Panc1 (cell line): ENCODE results near the gene KRTAP2-2.

Experiments
- TF ChIP-seq, protein P1 (sequence below): fragments of 450-650 bp; IDR thresholded peaks from 2 replicates; pipeline ENCODE4 v1.5.1; 2017; ENCODE audit warnings: mild to moderate bottlenecking
- TF ChIP-seq, protein P2 (sequence below), 2 experiments: IDR thresholded peaks; 2 replicates each; pipeline ENCODE4 v1.6.1; 2011 to 2012; ENCODE audit warnings: low read depth in 2 of 2, control low read depth in 1 of 2, low read length in 1 of 2, mild to moderate bottlenecking in 1 of 2, moderate library complexity in 1 of 2; ENCODE audit not compliant: insufficient read depth in 1 of 2

GRCh38 chr17:41057547-41057946, 2.5 kb upstream of the KRTAP2-2 start:
- TF ChIP-seq, protein P1, sequence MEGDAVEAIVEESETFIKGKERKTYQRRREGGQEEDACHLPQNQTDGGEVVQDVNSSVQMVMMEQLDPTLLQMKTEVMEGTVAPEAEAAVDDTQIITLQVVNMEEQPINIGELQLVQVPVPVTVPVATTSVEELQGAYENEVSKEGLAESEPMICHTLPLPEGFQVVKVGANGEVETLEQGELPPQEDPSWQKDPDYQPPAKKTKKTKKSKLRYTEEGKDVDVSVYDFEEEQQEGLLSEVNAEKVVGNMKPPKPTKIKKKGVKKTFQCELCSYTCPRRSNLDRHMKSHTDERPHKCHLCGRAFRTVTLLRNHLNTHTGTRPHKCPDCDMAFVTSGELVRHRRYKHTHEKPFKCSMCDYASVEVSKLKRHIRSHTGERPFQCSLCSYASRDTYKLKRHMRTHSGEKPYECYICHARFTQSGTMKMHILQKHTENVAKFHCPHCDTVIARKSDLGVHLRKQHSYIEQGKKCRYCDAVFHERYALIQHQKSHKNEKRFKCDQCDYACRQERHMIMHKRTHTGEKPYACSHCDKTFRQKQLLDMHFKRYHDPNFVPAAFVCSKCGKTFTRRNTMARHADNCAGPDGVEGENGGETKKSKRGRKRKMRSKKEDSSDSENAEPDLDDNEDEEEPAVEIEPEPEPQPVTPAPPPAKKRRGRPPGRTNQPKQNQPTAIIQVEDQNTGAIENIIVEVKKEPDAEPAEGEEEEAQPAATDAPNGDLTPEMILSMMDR = no peak
- TF ChIP-seq, protein P2, sequence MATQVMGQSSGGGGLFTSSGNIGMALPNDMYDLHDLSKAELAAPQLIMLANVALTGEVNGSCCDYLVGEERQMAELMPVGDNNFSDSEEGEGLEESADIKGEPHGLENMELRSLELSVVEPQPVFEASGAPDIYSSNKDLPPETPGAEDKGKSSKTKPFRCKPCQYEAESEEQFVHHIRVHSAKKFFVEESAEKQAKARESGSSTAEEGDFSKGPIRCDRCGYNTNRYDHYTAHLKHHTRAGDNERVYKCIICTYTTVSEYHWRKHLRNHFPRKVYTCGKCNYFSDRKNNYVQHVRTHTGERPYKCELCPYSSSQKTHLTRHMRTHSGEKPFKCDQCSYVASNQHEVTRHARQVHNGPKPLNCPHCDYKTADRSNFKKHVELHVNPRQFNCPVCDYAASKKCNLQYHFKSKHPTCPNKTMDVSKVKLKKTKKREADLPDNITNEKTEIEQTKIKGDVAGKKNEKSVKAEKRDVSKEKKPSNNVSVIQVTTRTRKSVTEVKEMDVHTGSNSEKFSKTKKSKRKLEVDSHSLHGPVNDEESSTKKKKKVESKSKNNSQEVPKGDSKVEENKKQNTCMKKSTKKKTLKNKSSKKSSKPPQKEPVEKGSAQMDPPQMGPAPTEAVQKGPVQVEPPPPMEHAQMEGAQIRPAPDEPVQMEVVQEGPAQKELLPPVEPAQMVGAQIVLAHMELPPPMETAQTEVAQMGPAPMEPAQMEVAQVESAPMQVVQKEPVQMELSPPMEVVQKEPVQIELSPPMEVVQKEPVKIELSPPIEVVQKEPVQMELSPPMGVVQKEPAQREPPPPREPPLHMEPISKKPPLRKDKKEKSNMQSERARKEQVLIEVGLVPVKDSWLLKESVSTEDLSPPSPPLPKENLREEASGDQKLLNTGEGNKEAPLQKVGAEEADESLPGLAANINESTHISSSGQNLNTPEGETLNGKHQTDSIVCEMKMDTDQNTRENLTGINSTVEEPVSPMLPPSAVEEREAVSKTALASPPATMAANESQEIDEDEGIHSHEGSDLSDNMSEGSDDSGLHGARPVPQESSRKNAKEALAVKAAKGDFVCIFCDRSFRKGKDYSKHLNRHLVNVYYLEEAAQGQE (IDR thresholded peaks at IDR 0.05; ENCODE audit: insufficient read depth in 1 of 2, low read depth in 2 of 2, low read length in 1 of 2) = no peak
